Ovary (tissue), 3 donors: Measurements from ENCODE around the gene ANKH.

ENCODE experiments used
- POLR2A ChIP-seq: fragments of 450-650 bp; IDR thresholded peaks from one replicate; pipeline ENCODE4 v1.6.1; 2017; ENCODE audit warnings: antibody characterized with exemption, mild to moderate bottlenecking, moderate library complexity
- TF ChIP-seq, protein P1 (sequence below), 3 donors: fragments of 450-650 bp in 2 of 3; fragments of 200-600 bp in 1 of 3; IDR thresholded peaks; one replicate each; pipeline versions ENCODE4 v1.5.1 to v1.8.0; 2016 to 2022; ENCODE audit warnings: antibody characterized with exemption in 3 of 3, mild to moderate bottlenecking in 1 of 3
- donor health status: DM: no; HTN: no; CAD: no.

DNA sequence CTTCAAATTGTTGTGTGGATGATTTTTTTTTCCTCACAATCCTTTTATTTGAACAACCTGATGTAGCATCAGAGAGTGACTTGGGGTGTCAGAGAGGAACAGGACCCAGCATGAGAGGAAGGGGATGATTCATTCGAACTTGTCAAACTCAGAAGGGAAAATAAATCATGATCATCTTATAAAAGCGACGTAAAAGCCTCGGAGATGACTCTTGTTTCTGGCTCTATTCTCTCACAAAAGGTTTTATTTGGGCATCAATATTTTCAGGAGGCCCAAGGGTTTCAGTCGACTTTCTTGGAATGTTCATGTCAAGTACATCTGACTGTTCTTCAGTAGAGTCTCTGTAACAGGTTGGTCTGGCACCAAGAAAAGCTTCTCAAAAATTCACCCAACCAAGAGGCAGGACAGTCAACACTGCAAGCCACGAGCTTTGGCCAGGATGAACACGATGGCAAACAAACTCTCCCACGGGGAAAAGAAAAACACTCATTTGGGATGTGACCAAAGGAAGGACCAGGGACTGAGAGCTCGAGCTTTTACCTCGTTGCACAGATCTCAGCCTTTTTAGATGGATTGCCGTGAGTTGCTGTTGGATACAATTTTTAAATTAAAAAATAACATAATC, 55.1 kb downstream of the ANKH start:
- TF ChIP-seq, protein P1, sequence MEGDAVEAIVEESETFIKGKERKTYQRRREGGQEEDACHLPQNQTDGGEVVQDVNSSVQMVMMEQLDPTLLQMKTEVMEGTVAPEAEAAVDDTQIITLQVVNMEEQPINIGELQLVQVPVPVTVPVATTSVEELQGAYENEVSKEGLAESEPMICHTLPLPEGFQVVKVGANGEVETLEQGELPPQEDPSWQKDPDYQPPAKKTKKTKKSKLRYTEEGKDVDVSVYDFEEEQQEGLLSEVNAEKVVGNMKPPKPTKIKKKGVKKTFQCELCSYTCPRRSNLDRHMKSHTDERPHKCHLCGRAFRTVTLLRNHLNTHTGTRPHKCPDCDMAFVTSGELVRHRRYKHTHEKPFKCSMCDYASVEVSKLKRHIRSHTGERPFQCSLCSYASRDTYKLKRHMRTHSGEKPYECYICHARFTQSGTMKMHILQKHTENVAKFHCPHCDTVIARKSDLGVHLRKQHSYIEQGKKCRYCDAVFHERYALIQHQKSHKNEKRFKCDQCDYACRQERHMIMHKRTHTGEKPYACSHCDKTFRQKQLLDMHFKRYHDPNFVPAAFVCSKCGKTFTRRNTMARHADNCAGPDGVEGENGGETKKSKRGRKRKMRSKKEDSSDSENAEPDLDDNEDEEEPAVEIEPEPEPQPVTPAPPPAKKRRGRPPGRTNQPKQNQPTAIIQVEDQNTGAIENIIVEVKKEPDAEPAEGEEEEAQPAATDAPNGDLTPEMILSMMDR (IDR thresholded peaks at IDR 0.05) = no peak
- TF ChIP-seq POLR2A = no peak
